ENCODE results near the gene RBM33. TPM values are rescaled to one million over a fixed set of nuclear protein-coding genes. Genes with fewer than 3 reads are reported as not detected.
A peak's percentile ranks its signal among the peaks of the same experiment; 100 is the strongest.

The RBM33 gene
- total RNA-seq, 1 donor, result 21.9 TPM

DNA sequence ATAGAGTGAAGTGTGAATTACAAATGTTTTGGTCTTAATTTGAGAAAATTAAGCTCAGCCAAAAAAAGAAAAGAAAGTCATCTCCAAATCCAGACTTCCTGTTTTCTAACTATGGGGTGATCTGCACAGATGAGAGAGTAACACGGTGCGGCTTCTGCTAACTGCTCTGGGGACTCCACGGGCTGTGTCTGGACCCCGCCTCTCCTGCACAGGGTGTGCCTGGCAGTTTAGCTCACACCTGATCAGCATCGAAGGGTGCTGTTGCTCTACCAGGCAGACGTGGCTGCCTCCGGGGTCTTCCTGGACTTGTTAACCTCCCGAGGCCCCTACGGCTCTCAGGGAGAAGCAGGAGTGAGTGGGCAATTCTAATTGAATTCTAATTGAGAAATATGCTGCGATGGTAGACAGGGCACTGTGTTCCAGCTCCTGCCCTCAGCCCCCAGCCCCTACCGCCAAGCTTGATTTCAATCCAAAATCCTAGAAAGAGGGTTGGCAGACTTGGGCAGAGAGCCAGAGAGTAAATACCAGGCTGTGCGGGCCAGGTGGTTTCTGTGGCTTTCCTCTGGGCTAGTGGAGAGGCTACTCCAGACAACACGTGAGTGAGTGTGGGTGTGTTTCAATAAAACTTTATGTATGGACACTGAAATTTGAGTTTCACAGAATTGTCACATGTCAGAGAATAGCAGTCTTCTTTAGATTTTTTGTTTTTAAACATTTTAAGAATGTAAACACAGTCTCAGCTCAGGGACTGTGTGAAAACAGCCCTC is 154.4 kb downstream of the RBM33 start:
- TF ChIP-seq CTCF (IDR thresholded peaks at IDR 0.05; ENCODE audit: insufficient read depth, low read length), result no peak
- H3K4me3 ChIP-seq (ENCODE audit: low read depth, low read length), result no peak overlapping the region
- DNase-seq (ENCODE audit: low read depth), result no peak

- no peak for TF ChIP-seq CTCF (IDR thresholded peaks at IDR 0.05; ENCODE audit: insufficient read depth, low read length)
- peak; percentile 52 for DNase-seq (ENCODE audit: low read depth)
- H3K4me3 ChIP-seq (ENCODE audit: low read depth, low read length), result no peak overlapping the region
Measured at GRCh38 chr7:155799514-155799913, 155.1 kb downstream of the RBM33 start.

GRCh38 chr7:155800301-155800700 is 155.8 kb downstream of the RBM33 start:
- no peak for TF ChIP-seq CTCF (IDR thresholded peaks at IDR 0.05; ENCODE audit: insufficient read depth, low read length)
- DNase-seq (ENCODE audit: low read depth), result no peak
- no peak overlapping the region for H3K4me3 ChIP-seq (ENCODE audit: low read depth, low read length)

- no peak for DNase-seq (ENCODE audit: low read depth)
- no peak overlapping the region for H3K4me3 ChIP-seq (ENCODE audit: low read depth, low read length)
- TF ChIP-seq CTCF (IDR thresholded peaks at IDR 0.05; ENCODE audit: insufficient read depth, low read length), result no peak
Measured at GRCh38 chr7:155800741-155801267, 156.3 kb downstream of the RBM33 start.

GRCh38 chr7:155802291-155802690 is 157.8 kb downstream of the RBM33 start:
- DNase-seq (ENCODE audit: low read depth), result no peak
- H3K4me3 ChIP-seq (ENCODE audit: low read depth, low read length), result no peak overlapping the region
- TF ChIP-seq CTCF (IDR thresholded peaks at IDR 0.05; ENCODE audit: insufficient read depth, low read length), result no peak

GRCh38 chr7:155802906-155803417 is 158.5 kb downstream of the RBM33 start:
- TF ChIP-seq CTCF (IDR thresholded peaks at IDR 0.05; ENCODE audit: insufficient read depth, low read length), result no peak
- DNase-seq (ENCODE audit: low read depth), result no peak
- H3K4me3 ChIP-seq (ENCODE audit: low read depth, low read length), result no peak overlapping the region

Measured in fibroblast of the aortic adventitia (primary cell).